A549 (cell line): ENCODE measurements around the gene RPS6KC1. TPM values are rescaled to one million over a fixed set of nuclear protein-coding genes. Genes with fewer than 3 reads are reported as not detected.

Source experiments
- ATAC-seq, 2 experiments: fragments of 200-7000 bp in 1 of 2; fragments of >200 bp in 1 of 2; cut with Nextera tagmentation in 1 of 2; cut with Tn5 transposase in 1 of 2; 3 replicates each; pipeline versions ENCODE4 v1.8.0 to v1.9.1; 2018 to 2020; ENCODE audit warnings: mild to moderate bottlenecking in 1 of 2, moderate library complexity in 1 of 2
- CTCF ChIA-PET: fragments of 300-600 bp; sonication (Branson Sonifier 250); formaldehyde crosslinking; extraction: SDS; loops from one replicate; lab custom pipeline; 2021; ENCODE audit warnings: antibody characterized with exemption, inconsistent platforms; lab: Yijun Ruan, JAX
- POLR2A ChIA-PET: fragments of 350-600 bp; formaldehyde crosslinking; extraction: SDS; loops from one replicate; lab custom pipeline; 2021; ENCODE audit warnings: antibody characterized with exemption, inconsistent platforms; lab: Yijun Ruan, JAX
- DNase-seq, 2 experiments: peaks; one replicate each; pipeline versions ENCODE4 v3.0.0 to v3.0.0-alpha.2; 2011 to 2016; ENCODE audit warnings: low read depth in 1 of 2, low spot score in 1 of 2
- FAIRE-seq: peaks from 2 replicates; lab custom pipeline; 2011; peaks lifted over from hg19 to GRCh38; lab: Jason Lieb, UNC
- H3K27ac ChIP-seq, 2 experiments: fragments of >200 bp; sonication (Bioruptor Twin); formaldehyde crosslinking; 3 replicates each; pipeline ENCODE4 v1.5.1; 2016 to 2017
- H3K4me1 ChIP-seq: fragments of >200 bp; sonication (Bioruptor Twin); formaldehyde crosslinking; 3 replicates; pipeline ENCODE4 v1.6.1; 2016
- H3K4me2 ChIP-seq: fragments of >200 bp; sonication (Bioruptor Twin); formaldehyde crosslinking; 3 replicates; pipeline ENCODE4 v1.6.1; 2016
- H3K4me3 ChIP-seq: fragments of >200 bp; sonication (Bioruptor Twin); formaldehyde crosslinking; 3 replicates; pipeline ENCODE4 v1.5.1; 2016
- H3K9me3 ChIP-seq: fragments of >200 bp; sonication (Bioruptor Twin); formaldehyde crosslinking; 3 replicates; pipeline ENCODE4 v1.6.1; 2016
- BCL3 ChIP-seq: fragments of >200 bp; sonication (Bioruptor Twin); formaldehyde crosslinking; IDR thresholded peaks from 3 replicates; pipeline ENCODE4 v1.6.1; 2016
- CHD2 ChIP-seq: fragments of 150-350 bp; IDR thresholded peaks from 2 replicates; pipeline ENCODE4 v1.6.1; 2014; ENCODE audit warnings: low read length; ENCODE audit not compliant: partially characterized antibody
- CHD4 ChIP-seq: fragments of 200-600 bp; sonication (generic); IDR thresholded peaks from 2 replicates; pipeline ENCODE4 v1.6.1; 2016; ENCODE audit warnings: antibody characterized with exemption, mild to moderate bottlenecking, borderline replicate concordance
- CTCF ChIP-seq: fragments of >200 bp; sonication (Bioruptor Twin); formaldehyde crosslinking; IDR thresholded peaks from 3 replicates; pipeline ENCODE4 v1.5.1; 2016
- E2F6 ChIP-seq: IDR thresholded peaks from 2 replicates; pipeline ENCODE4 v1.6.1; 2012; ENCODE audit warnings: low read depth, borderline replicate concordance
- EHF ChIP-seq: fragments of 250-450 bp; sonication (Bioruptor Pico); IDR thresholded peaks from 2 replicates; pipeline ENCODE4 v1.5.0; 2020; ENCODE audit warnings: mild to moderate bottlenecking
- EHMT2 ChIP-seq: fragments of 200-600 bp; sonication (generic); IDR thresholded peaks from 2 replicates; pipeline ENCODE4 v1.6.1; 2016; ENCODE audit warnings: antibody characterized with exemption, low read depth, mild to moderate bottlenecking, moderate library complexity
- EP300 ChIP-seq, 2 experiments: fragments of >200 bp; sonication (Bioruptor Twin); formaldehyde crosslinking; IDR thresholded peaks; 2 replicates in 1 of 2; 3 replicates in 1 of 2; pipeline ENCODE4 v1.6.1; 2016 to 2017
- ESRRA ChIP-seq: fragments of 150-350 bp; IDR thresholded peaks from 2 replicates; pipeline ENCODE4 v1.6.1; 2014; ENCODE audit warnings: mild to moderate bottlenecking, low read length, borderline replicate concordance
- FOSB ChIP-seq: fragments of 250-450 bp; sonication (Bioruptor Pico); IDR thresholded peaks from 2 replicates; pipeline ENCODE4 v1.5.0; 2020; ENCODE audit warnings: mild to moderate bottlenecking, moderate library complexity
- GATA3 ChIP-seq: IDR thresholded peaks from 2 replicates; pipeline ENCODE4 v1.6.1; 2012; ENCODE audit warnings: borderline replicate concordance
- HDAC2 ChIP-seq: fragments of 200-600 bp; sonication (generic); IDR thresholded peaks from 2 replicates; pipeline ENCODE4 v1.6.1; 2016
- HEYL ChIP-seq: fragments of 250-450 bp; sonication (Bioruptor Pico); IDR thresholded peaks from 2 replicates; pipeline ENCODE4 v1.8.0; 2021; ENCODE audit warnings: mild to moderate bottlenecking, moderate library complexity
- HOXA7 ChIP-seq: fragments of 250-450 bp; sonication (Bioruptor Pico); IDR thresholded peaks from 2 replicates; pipeline ENCODE4 v1.5.0; 2020; ENCODE audit warnings: mild to moderate bottlenecking, moderate library complexity
- JUN ChIP-seq, 2 experiments: fragments of >200 bp; sonication (Bioruptor Twin); formaldehyde crosslinking; IDR thresholded peaks; 2 replicates in 1 of 2; 3 replicates in 1 of 2; pipeline ENCODE4 v1.6.1; 2016 to 2017
- JUNB ChIP-seq: fragments of >200 bp; sonication (Bioruptor Twin); formaldehyde crosslinking; IDR thresholded peaks from 2 replicates; pipeline ENCODE4 v1.6.1; 2016
- MAFK ChIP-seq: fragments of 450-650 bp; IDR thresholded peaks from 2 replicates; pipeline ENCODE4 v1.6.1; 2014; ENCODE audit not compliant: partially characterized antibody
- MYC ChIP-seq: IDR thresholded peaks from 2 replicates; pipeline ENCODE4 v1.6.1; 2012; ENCODE audit warnings: mild to moderate bottlenecking, inconsistent platforms, low read length, improper control_type of control experiment, borderline replicate concordance
- NFE2L2 ChIP-seq: fragments of 150-350 bp; conservative IDR thresholded peaks from 2 replicates; pipeline ENCODE4 v1.6.1; 2014; ENCODE audit warnings: low read length
- PHF8 ChIP-seq: fragments of 200-600 bp; sonication (generic); IDR thresholded peaks from 2 replicates; pipeline ENCODE4 v1.6.1; 2016; ENCODE audit warnings: low read depth, mild to moderate bottlenecking, antibody characterized with exemption, moderate library complexity, borderline replicate concordance
- POLR2AphosphoS2 ChIP-seq: conservative IDR thresholded peaks from 2 replicates; pipeline ENCODE4 v1.6.1; 2012; ENCODE audit warnings: low read length, improper control_type of control experiment, inconsistent platforms
- RAD21 ChIP-seq, 2 experiments: fragments of >200 bp in 1 of 2; sonication (Bioruptor Twin) in 1 of 2; formaldehyde crosslinking in 1 of 2; IDR thresholded peaks in 1 of 2; conservative IDR thresholded peaks in 1 of 2; 2 replicates in 1 of 2; 3 replicates in 1 of 2; pipeline ENCODE4 v1.6.1; 2012 to 2018; ENCODE audit warnings: inconsistent platforms in 1 of 2
- RARB ChIP-seq: fragments of 250-450 bp; sonication (Bioruptor Pico); IDR thresholded peaks from 2 replicates; pipeline ENCODE4 v1.8.0; 2021; ENCODE audit warnings: mild to moderate bottlenecking, moderate library complexity
- SMC3 ChIP-seq: fragments of >200 bp; sonication (Bioruptor Twin); formaldehyde crosslinking; IDR thresholded peaks from 3 replicates; pipeline ENCODE4 v1.6.1; 2018; ENCODE audit warnings: inconsistent platforms
- TFCP2L1 ChIP-seq: fragments of 250-450 bp; sonication (Bioruptor Pico); IDR thresholded peaks from 2 replicates; pipeline ENCODE4 v1.5.0; 2021; ENCODE audit warnings: mild to moderate bottlenecking
- TP53 ChIP-seq: fragments of 250-450 bp; sonication (Bioruptor Pico); IDR thresholded peaks from 2 replicates; pipeline ENCODE4 v1.5.0; 2021; ENCODE audit warnings: mild to moderate bottlenecking, moderate library complexity
- ZC3H11A ChIP-seq: fragments of 450-650 bp; IDR thresholded peaks from 2 replicates; pipeline ENCODE4 v1.6.1; 2014; ENCODE audit warnings: antibody characterized with exemption, mild to moderate bottlenecking
- ZNF302 ChIP-seq: fragments of 250-450 bp; sonication (Bioruptor Pico); IDR thresholded peaks from 2 replicates; pipeline ENCODE4 v1.9.0; 2021; ENCODE audit warnings: inconsistent platforms, mild to moderate bottlenecking, moderate library complexity
- ZSCAN20 ChIP-seq: fragments of 250-450 bp; sonication (Bioruptor Pico); IDR thresholded peaks from 2 replicates; pipeline ENCODE4 v1.8.0; 2022; ENCODE audit warnings: mild to moderate bottlenecking, moderate library complexity
- WGBS: methylation state at CpG from one replicate; pipeline ENCODE4 v1.1.6; 2017; ENCODE audit errors: missing lambda C conversion rate; 5-methylcytosine and 5-hydroxymethylcytosine counted together
- polyA plus RNA-seq, 4 experiments: library from polyadenylated mRNA; depleted of rRNA in 3 of 4; stranded (reverse); fragments of >200 nt; fragmentation: RNase III in 1 of 4; extraction: RNeasy Plus Mini Kit Qiagen cat#74134 plus additional on column Dnase treatment in 1 of 4; gene quantifications; 2 replicates in 3 of 4; 3 replicates in 1 of 4; pipeline ENCODE4 v1.2.3, GENCODE V29; 2011 to 2017
- TF ChIP-seq, protein P1 (sequence below): fragments of >200 bp; sonication (Bioruptor Twin); formaldehyde crosslinking; IDR thresholded peaks from 2 replicates; pipeline ENCODE4 v1.6.1; 2016
- TF ChIP-seq, protein P2 (sequence below): IDR thresholded peaks from 2 replicates; pipeline ENCODE4 v1.6.1; 2012
- TF ChIP-seq, protein P3 (sequence below): fragments of 250-450 bp; sonication (Bioruptor Pico); IDR thresholded peaks from 2 replicates; pipeline ENCODE4 v1.5.0; 2020; ENCODE audit warnings: low read depth, mild to moderate bottlenecking, moderate library complexity

The RPS6KC1 gene
- polyA plus RNA-seq, 2 of the 4 experiments (the other 2 are of a cell fraction) = 11.7 to 25.4 TPM

DNA sequence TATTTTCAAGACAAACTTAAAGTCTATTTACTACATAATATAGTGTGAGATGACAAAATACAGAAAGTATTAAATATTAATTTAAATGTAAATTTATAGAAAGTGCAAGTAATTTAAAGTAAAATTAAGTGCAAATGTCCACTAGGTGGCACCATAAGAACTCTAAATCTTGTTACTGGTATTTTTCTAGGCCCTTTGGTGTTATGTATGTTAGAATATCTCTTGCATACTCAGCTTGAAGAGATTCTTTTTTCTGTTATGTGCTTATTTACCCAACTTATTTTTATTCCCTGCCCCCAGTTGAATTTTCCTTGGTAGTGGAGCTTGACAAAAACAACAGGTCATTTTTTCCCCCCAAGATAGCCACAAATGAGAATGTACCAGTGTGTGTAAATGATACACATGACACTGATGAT lies 71.5 kb downstream of the RPS6KC1 start:
- CTCF ChIA-PET = interaction anchor here (0.8 to 1.7 kb wide), 7 partner anchors 11 to 1292 kb away, joined by 3 to 6 read pairs (median 4); no protein-coding TSS in a partner anchor
- no peak for FAIRE-seq

GRCh38 chr1:213123087-213123486 lies 72.0 kb downstream of the RPS6KC1 start:
- Histone ChIP-seq H3K4me3 (no peak overlapping the region), H3K9me3 (no peaks in the 10 kb centered on the region)
- POLR2A ChIA-PET = no interaction called here
- no peak for TF ChIP-seq JUN (IDR thresholded peaks at IDR 0.05)
- no peak for TF ChIP-seq JUNB
- TF ChIP-seq NFE2L2 = no peak
- TF ChIP-seq TP53 (CRISPR knock-in tag) = no peak
- no peak for TF ChIP-seq CHD4
- no peak for TF ChIP-seq MYC
- TF ChIP-seq SMC3 = no peak
- TF ChIP-seq POLR2AphosphoS2 = no peak
- TF ChIP-seq ZSCAN20 = no peak
- TF ChIP-seq FOSB (CRISPR knock-in tag) = no peak
- TF ChIP-seq BCL3 = no peak
- TF ChIP-seq EHMT2 = no peak
- TF ChIP-seq HEYL (CRISPR knock-in tag) = no peak
- no peak for TF ChIP-seq ESRRA
- no peak for TF ChIP-seq TFCP2L1 (CRISPR knock-in tag)
- TF ChIP-seq, protein P1, sequence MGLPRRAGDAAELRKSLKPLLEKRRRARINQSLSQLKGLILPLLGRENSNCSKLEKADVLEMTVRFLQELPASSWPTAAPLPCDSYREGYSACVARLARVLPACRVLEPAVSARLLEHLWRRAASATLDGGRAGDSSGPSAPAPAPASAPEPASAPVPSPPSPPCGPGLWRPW = no peak
- no peak for TF ChIP-seq RARB (CRISPR knock-in tag)
- TF ChIP-seq, all 56 proteins: peak for 0
- CTCF ChIA-PET = interaction anchor here (0.7 to 1.7 kb wide), 8 partner anchors 10 to 1291 kb away, joined by 3 to 6 read pairs (median 4); no protein-coding TSS in a partner anchor
- Histone ChIP-seq H3K27ac (0 out of 6 replicates have a peak overlapping the region, but pooled peaks of 1 of the 2 experiments have one; percentile 25), H3K4me1 (peaks cover 34% of the 10 kb centered on the region), H3K4me2 (peak overlapping the region; percentile 51)
- FAIRE-seq (no peak), ATAC-seq (no peak; a peak in 1 of 6 replicates), DNase-seq (no peak)
- WGBS = 76% methylated on average over 3 of the region's 3 CpGs

More for the DNA sequence above, 71.5 kb downstream of the RPS6KC1 start:
- H3K9me3 ChIP-seq = no peaks in the 10 kb centered on the region
- H3K4me2 ChIP-seq = no peak overlapping the region; the same call in 2 of the 3 replicates
- TF ChIP-seq ZC3H11A (no peak), HEYL (CRISPR knock-in tag) (no peak), CHD2 (no peak), HDAC2 (no peak), E2F6 (no peak), EP300 (IDR thresholded peaks at IDR 0.05) (no peak), EHF (CRISPR knock-in tag) (no peak), SMC3 (peak; percentile 39; the same call in 1 of the 3 replicates), HOXA7 (no peak), ESRRA (no peak), ZNF302 (no peak), CTCF (peak; percentile 75), PHF8 (no peak), RAD21 (conservative IDR thresholded peaks at IDR 0.05 in 1 of 2, IDR thresholded peaks at IDR 0.05 in 1 of 2) (peak; percentile 59 to 69), TP53 (CRISPR knock-in tag) (no peak), POLR2AphosphoS2 (no peak), ZSCAN20 (no peak), MAFK (no peak), GATA3 (no peak), JUN (IDR thresholded peaks at IDR 0.05) (no peak), FOSB (CRISPR knock-in tag) (no peak), TFCP2L1 (CRISPR knock-in tag) (no peak)
- TF ChIP-seq, protein P1 = no peak
- TF ChIP-seq, protein P2, sequence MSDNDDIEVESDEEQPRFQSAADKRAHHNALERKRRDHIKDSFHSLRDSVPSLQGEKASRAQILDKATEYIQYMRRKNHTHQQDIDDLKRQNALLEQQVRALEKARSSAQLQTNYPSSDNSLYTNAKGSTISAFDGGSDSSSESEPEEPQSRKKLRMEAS = no peak
- TF ChIP-seq, protein P3, sequence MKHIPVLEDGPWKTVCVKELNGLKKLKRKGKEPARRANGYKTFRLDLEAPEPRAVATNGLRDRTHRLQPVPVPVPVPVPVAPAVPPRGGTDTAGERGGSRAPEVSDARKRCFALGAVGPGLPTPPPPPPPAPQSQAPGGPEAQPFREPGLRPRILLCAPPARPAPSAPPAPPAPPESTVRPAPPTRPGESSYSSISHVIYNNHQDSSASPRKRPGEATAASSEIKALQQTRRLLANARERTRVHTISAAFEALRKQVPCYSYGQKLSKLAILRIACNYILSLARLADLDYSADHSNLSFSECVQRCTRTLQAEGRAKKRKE (CRISPR knock-in tag) = no peak
- POLR2A ChIA-PET = no interaction called here
- peaks cover 34% of the 10 kb centered on the region for H3K4me1 ChIP-seq
- H3K27ac ChIP-seq = no peak overlapping the region
- ATAC-seq (peak in 1 of 2 experiments; percentile 42; a peak in 2 of 6 replicates), DNase-seq (peak in 1 of 2 experiments; percentile 55)
- H3K4me3 ChIP-seq = no peak overlapping the region
